ENCODE measurements around the gene TST.

Gene TST

GRCh38 chr22:37030560-37031281 lies 11.5 kb upstream of the TST start:
- no peak for FAIRE-seq

- no peak for FAIRE-seq
These were observed 9.7 kb upstream of the TST start for GRCh38 chr22:37028692-37029674.

DNA sequence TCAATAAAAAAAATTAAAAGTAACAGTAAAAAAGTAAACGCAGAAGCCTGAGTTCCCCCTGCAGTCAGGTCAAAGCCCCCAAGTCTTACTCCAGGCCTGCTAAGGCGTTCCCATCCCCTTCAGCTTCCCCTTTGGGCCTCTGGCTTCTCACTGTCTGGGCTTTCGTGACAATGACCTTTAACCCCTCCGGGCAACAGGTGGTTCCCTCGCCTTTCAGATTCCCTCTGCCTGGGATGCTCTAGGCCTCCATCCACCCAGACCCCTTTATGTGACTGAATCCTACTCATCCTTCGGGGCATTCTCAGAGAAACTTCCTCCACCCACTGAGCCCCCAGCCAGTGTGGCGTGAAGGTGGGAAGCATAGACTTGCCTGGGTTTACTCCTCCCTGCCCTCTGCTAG lies 8.3 kb upstream of the TST start:
- FAIRE-seq, result no peak

DNA sequence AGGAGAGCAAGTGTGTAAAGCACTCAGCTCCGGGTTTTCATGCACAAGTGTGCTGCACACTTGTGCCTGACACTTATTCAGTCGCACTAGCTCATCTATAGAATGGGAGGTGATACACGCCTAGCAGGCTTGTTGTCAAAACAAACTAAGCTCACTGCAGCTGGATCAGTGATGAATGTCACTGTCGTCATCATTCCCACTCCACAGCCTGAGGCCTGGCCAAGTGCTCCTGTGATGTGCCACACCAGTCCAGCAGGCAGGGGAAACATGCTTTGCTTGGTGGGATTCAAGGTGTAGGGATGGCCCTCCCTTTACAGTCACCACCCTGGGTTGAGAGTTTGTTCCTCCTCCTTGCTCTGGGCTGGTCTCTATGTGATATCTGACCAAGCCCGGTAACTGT lies 7.1 kb upstream of the TST start:
- FAIRE-seq, result no peak

DNA sequence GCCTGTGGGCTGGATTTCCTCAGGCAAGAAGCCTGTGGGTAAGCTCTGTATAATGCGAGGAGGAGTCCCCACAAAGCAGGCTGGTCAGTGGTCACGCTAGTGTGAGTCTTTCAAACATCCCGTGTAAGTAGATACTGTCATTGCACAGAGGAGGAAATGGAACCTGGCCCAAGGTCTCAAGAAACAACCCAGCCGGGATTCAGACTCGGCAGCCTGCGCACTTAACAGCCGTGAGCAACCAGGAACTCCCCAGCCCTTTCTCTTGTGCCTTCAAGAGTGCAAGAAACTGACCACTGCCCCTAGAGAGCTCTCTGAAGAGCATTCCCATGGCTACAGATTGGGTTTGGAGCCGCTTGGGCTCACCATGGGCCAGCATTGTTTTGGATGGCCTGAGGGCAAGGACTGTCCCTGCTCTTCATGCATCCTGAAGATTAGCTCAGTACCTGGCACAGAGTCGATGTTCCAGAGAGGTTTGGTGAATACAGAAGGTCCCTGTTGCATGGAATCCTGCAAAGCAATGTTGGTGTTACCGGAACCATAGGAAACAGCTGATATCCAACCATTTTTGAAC lies 6.3 kb upstream of the TST start:
- FAIRE-seq, result no peak

GRCh38 chr22:37024339-37025157 lies 5.3 kb upstream of the TST start:
- no peak for FAIRE-seq

GRCh38 chr22:37023743-37024338 lies 4.6 kb upstream of the TST start:
- no peak for FAIRE-seq

GRCh38 chr22:37022483-37023337 lies 3.5 kb upstream of the TST start:
- no peak for FAIRE-seq

GRCh38 chr22:37021710-37022482 lies 2.6 kb upstream of the TST start:
- FAIRE-seq, result no peak

DNA sequence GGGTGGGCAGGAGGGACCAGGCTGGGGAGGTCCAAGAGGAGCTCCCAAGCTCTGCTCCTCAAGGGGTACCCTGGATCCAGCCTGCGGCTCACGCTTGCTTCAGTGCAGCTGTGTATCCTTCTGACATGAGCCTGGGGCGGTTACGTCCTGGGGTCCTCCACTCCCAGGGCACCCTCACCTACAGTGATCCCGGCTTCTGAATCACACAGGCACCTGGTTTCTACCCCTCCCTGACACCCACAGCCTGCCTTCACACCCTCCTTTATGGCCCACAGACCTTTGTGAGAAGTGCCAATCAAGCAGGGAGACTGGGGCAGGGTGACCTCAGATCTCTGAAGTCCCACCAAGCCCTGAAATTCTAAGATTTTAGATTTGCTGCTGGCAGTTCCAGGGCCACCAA lies 1.8 kb upstream of the TST start:
- FAIRE-seq, result no peak

DNA sequence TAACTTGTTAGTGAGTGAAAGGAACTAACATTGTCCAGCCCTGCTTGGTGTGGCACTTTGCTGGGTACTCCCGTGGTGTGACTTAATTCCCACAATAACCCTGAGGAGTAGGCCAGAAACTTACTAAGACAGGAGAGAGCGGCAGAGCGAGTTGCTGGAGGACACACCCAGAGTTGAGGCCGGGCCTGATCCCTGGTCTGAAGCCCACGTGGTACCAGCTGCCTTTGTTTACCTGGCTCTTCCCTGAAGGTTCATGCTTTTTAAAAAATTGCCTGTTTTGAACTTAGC lies 889 bp upstream of the TST start:
- no peak for FAIRE-seq

GRCh38 chr22:37018815-37019308 lies 385 bp downstream of the TST start:
- no peak for FAIRE-seq

DNA sequence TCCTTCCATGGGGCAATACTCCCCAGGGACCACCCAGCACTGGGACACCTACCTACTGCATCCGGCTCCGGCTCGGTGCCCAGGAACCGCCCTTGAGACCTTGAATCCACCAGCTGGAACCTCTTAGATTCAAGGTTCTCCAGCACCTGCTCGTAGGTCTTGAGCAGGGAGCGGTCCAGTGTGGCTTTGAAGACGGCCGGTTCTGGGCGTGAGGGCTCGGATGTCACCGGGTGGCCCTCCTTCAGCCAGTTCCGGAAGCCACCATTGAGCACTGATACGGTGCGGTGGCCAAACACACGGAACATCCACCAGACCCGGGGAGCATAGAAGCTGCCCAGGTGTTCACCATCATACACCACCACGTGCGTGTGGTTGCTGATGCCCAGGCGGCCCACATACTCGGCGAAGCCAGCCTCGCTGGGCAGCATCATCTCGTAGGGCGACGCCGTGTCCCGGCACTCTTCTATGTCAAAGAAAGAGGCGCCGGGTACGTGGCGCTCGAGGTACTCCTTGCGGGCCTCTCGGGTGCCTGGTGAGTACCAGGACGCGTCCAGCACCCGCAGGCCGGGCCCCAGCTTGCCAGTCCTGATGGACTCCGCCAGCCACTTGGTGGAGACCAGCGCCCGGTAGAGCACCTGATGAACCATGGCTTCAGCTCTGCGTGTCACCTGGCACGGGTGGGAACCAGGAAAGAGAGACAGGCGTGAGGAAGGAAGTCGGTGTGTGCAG lies 997 bp downstream of the TST start:
- no peak for FAIRE-seq

DNA sequence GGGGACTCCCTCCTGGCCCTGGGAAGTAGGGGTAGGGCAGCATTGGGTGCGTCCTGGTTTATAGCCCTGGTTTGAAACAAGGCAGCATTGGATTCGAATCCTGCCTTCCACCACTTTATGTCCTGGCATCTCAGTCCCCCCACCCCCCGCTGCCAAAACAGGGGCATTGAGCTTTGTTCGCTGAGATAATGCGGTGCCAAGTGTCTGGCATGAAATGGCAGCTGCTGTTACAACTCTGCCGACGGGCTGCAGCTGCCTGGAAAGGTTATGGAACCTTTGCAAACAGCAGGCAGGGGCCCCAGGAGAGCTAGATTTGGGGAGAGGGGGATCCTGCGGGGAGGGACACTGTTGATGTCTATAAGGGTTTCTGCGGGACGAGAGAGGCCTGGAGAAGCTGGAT lies 1.9 kb downstream of the TST start:
- FAIRE-seq, result no peak

- FAIRE-seq, result no peak
These were observed 2.9 kb downstream of the TST start for GRCh38 chr22:37016134-37016910.

DNA sequence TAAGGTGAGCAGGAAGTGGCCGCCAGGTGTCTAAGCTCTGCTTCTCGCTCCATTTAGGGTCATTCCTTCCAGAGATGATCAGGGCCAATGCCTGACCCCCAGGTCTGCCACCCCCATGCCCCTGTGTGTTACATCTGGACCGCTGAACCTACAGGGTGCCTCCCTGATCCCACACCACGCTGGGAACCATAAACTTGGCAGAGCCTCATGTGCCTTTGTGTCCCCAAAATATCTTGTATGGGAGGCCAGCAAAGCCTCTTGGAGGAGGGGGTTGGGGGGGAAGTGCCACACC lies 3.7 kb downstream of the TST start:
- no peak for FAIRE-seq

- FAIRE-seq, result no peak
These were observed 4.2 kb downstream of the TST start for GRCh38 chr22:37014835-37015586.

DNA sequence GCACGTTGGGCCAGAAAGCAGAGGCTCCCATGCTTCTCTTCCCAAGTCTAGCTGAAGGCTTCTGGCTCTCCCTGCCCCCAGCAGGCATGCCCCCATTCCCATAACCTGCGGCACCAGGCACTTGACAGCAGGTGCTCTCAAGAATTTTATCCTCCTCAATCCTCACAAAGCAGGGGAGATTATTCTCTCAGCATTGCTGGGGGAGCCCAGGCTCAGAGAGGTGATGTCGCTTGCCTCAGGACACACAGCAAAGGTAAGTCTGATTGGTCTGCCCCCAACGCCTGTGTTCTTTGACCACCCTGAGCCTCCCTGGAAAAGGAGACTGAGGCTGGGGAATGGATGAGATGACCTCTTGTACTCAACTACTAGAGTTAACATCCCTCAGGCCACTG lies 4.8 kb downstream of the TST start:
- no peak for FAIRE-seq

DNA sequence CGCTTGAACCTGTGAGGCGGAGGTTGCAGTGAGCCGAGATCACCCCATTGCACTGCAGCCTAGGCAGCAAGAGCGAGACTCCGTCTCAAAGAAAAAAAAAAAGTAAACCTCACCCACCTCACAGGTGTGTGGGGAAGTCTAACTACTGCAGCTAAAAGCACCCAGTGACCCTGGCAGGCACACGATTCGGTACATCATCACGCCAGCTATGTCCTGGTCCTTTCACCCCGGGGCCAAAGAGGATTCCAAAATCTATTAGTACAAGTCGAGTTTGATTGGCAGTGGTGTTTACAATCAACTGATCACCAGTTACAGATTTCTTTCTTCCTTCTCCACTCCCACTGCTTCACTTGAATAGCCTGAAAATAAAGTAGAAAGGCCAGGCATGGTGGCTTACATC lies 6.3 kb downstream of the TST start:
- no peak for FAIRE-seq

Data from A204.1 (cell line).